K562 treated with DMSO at 1 percent for 12 hours (cell line): ENCODE measurements around the gene CLDN1. TPM values are rescaled to one million over a fixed set of nuclear protein-coding genes. Genes with fewer than 3 reads are reported as not detected.

Experiments used
- total RNA-seq: library from RNA; unstranded; fragments of 300-600 nt; gene quantifications from 2 replicates; pipeline ENCODE4 v1.2.3, GENCODE V29; 2022; ENCODE audit not compliant: insufficient read depth

Gene CLDN1, protein sequence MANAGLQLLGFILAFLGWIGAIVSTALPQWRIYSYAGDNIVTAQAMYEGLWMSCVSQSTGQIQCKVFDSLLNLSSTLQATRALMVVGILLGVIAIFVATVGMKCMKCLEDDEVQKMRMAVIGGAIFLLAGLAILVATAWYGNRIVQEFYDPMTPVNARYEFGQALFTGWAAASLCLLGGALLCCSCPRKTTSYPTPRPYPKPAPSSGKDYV
- total RNA-seq: not detected in 2 replicates

GRCh38 chr3:190321789-190322603 lies at the start of gene CLDN1:
Gene CLDN1 (minus strand): TSS chr3:190322446. CDS start chr3:190322206, 240 bp downstream.

Other genes with a start within 250 kb of the CLDN1 start
- gene P3H2, start 201.5 kb downstream of the CLDN1 start, total RNA-seq: not detected in 2 replicates
- gene CLDN16, start 65.7 kb upstream of the CLDN1 start, total RNA-seq: not detected in 2 replicates
- not detected in 2 replicates for gene TMEM207, start 127.5 kb upstream of the CLDN1 start, total RNA-seq
- gene IL1RAP, start 191.6 kb upstream of the CLDN1 start, total RNA-seq: 0.23 and 0.94 TPM in 2 replicates